Smooth muscle cell (in vitro differentiated cells): ENCODE results near the gene CTBP2. TPM values are rescaled to one million over a fixed set of nuclear protein-coding genes. Genes with fewer than 3 reads are reported as not detected.

ENCODE experiments used
- DNase-seq: peaks from one replicate; lab custom pipeline; 2025; ENCODE audit not compliant: unreplicated experiment; lab: John Stamatoyannopoulos, UW
- H2AFZ ChIP-seq: fragments of 200-600 bp; sonication (generic); 2 replicates; pipeline ENCODE4 v1.6.0; 2016; ENCODE audit warnings: antibody characterized with exemption, low read depth, mild to moderate bottlenecking
- H3F3A ChIP-seq: fragments of 200-600 bp; sonication (generic); 2 replicates; pipeline ENCODE4 v1.6.0; 2017; ENCODE audit warnings: antibody characterized with exemption, low read depth
- H3K27ac ChIP-seq: fragments of 200-600 bp; sonication (generic); 2 replicates; pipeline ENCODE4 v1.5.1; 2016; ENCODE audit warnings: low read depth, mild to moderate bottlenecking
- H3K27me3 ChIP-seq: fragments of 200-600 bp; sonication (generic); 2 replicates; pipeline ENCODE4 v1.6.1; 2016; ENCODE audit warnings: low read depth, mild to moderate bottlenecking
- H3K36me3 ChIP-seq: fragments of 200-600 bp; sonication (generic); 2 replicates; pipeline ENCODE4 v1.5.1; 2016; ENCODE audit warnings: low read depth
- H3K4me1 ChIP-seq: fragments of 200-600 bp; sonication (generic); 2 replicates; pipeline ENCODE4 v1.5.1; 2016; ENCODE audit warnings: low read depth
- H3K4me2 ChIP-seq: fragments of 200-600 bp; sonication (generic); 2 replicates; pipeline ENCODE4 v1.6.0; 2016; ENCODE audit warnings: mild to moderate bottlenecking
- H3K4me3 ChIP-seq: fragments of 200-600 bp; sonication (generic); 2 replicates; pipeline ENCODE4 v1.5.1; 2016; ENCODE audit warnings: mild to moderate bottlenecking
- H3K79me2 ChIP-seq: fragments of 200-600 bp; sonication (generic); 2 replicates; pipeline ENCODE4 v1.6.0; 2016; ENCODE audit warnings: low read depth, mild to moderate bottlenecking
- H3K9ac ChIP-seq: fragments of 200-600 bp; sonication (generic); 2 replicates; pipeline ENCODE4 v1.6.0; 2016; ENCODE audit warnings: low read depth
- H3K9me3 ChIP-seq: fragments of 200-600 bp; sonication (generic); replicated peaks from 2 replicates; pipeline ENCODE4 v1.5.1; 2016; ENCODE audit warnings: low read depth
- H4K20me1 ChIP-seq: fragments of 200-600 bp; sonication (generic); 2 replicates; pipeline ENCODE4 v1.6.0; 2016; ENCODE audit warnings: low read depth
- CTCF ChIP-seq: fragments of 200-600 bp; sonication (generic); IDR thresholded peaks from 2 replicates; pipeline ENCODE4 v1.5.1; 2017; ENCODE audit warnings: borderline replicate concordance, mild to moderate bottlenecking, antibody characterized with exemption; ENCODE audit not compliant: insufficient read depth, poor library complexity, severe bottlenecking
- WGBS: methylation state at CpG from one replicate; pipeline ENCODE4 v1.1.7; 2016; ENCODE audit warnings: low lambda C conversion rate; 5-methylcytosine and 5-hydroxymethylcytosine counted together
- polyA plus RNA-seq: library from polyadenylated mRNA; unstranded; fragments of >200 nt; fragmentation: Nextera tagmentation; extraction: Ambion mirVana; gene quantifications from 2 replicates; pipeline ENCODE4 v1.2.1, GENCODE V29; 2016
- total RNA-seq: library from RNA; depleted of rRNA; stranded (reverse); fragments of >200 nt; gene quantifications from 2 replicates; pipeline ENCODE4 v1.2.3, GENCODE V29; 2014

The CTBP2 gene
- total and polyA plus RNA-seq, 2 experiments from 2014 or later: 49.9 to 69.5 TPM

- 97% methylated on average over 14 of the region's 14 CpGs for WGBS
Measured at GRCh38 chr10:125003901-125004467, 156.4 kb downstream of the CTBP2 start.

GRCh38 chr10:125003146-125003900 lies 157.0 kb downstream of the CTBP2 start:
- H3K36me3 ChIP-seq: no peaks in the 10 kb centered on the region
- no peaks in the 10 kb centered on the region for H3K9me3 ChIP-seq
- H3K27ac ChIP-seq: no peak overlapping the region
- 99% methylated on average over 21 of the region's 34 CpGs for WGBS
- H3F3A ChIP-seq: no peaks in the 10 kb centered on the region
- DNase-seq: no peak
- H2AFZ ChIP-seq: no peak overlapping the region
- no peak overlapping the region for H3K4me3 ChIP-seq
- no peak overlapping the region for H3K9ac ChIP-seq
- no peaks in the 10 kb centered on the region for H3K4me1 ChIP-seq
- H3K27me3 ChIP-seq: no peaks in the 10 kb centered on the region
- peaks cover 99% of the 10 kb centered on the region for H4K20me1 ChIP-seq
- H3K4me2 ChIP-seq: no peak overlapping the region
- peaks cover 37% of the 10 kb centered on the region for H3K79me2 ChIP-seq
- TF ChIP-seq CTCF: peak; percentile 24

More at GRCh38 chr10:125003901-125004467, 156.4 kb downstream of the CTBP2 start:
- TF ChIP-seq CTCF: no peak
- H3K4me1 ChIP-seq: no peaks in the 10 kb centered on the region
- no peaks in the 10 kb centered on the region for H3K36me3 ChIP-seq
- no peak overlapping the region for H3K27ac ChIP-seq
- peaks cover 99% of the 10 kb centered on the region for H4K20me1 ChIP-seq
- H3K4me2 ChIP-seq: no peak overlapping the region
- H2AFZ ChIP-seq: no peak overlapping the region
- no peak overlapping the region for H3K9ac ChIP-seq
- H3K27me3 ChIP-seq: no peaks in the 10 kb centered on the region
- no peaks in the 10 kb centered on the region for H3K9me3 ChIP-seq
- H3K79me2 ChIP-seq: peaks cover 40% of the 10 kb centered on the region
- H3F3A ChIP-seq: no peaks in the 10 kb centered on the region
- DNase-seq: no peak
- no peak overlapping the region for H3K4me3 ChIP-seq

DNA sequence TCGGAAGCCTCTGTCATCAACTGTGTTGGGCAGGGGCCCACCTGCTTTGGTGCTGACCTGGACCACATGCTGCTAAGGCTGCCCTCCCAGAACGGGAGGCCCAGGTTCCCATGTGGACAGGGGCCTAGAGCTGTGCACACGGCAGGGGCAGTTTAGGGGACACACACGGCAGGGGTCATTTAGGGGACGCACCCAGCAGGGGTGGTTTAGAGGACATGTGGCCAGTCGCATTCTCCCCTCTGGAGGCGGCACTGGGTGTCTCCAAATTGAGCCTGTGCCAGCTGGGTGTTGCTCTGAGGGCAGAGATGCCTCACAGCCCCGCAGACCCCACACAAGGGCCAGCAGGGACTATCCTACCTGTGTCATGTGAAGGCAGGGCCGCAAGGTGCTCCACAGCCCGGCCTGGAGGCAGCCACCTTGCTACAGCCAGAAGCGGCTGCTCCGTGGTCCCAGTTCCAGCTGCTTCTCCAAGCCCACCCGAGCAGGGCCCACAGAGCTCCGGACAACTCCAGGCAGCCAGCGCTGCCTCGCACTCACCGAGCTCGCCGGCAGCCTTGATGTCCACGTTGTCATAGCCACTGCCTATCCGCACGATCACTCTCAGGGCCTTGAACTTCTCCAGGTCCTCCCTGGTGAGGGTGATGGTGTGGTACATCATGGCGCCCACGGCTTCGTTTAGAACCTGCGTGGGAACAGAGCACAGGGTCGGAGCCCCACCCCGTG lies 157.8 kb downstream of the CTBP2 start:
- no peaks in the 10 kb centered on the region for H3F3A ChIP-seq
- H3K27me3 ChIP-seq: no peaks in the 10 kb centered on the region
- no peak for DNase-seq
- no peak for TF ChIP-seq CTCF
- 97% methylated on average over 27 of the region's 28 CpGs for WGBS
- no peak overlapping the region for H3K4me2 ChIP-seq
- peaks cover 31% of the 10 kb centered on the region for H3K79me2 ChIP-seq
- no peaks in the 10 kb centered on the region for H3K9me3 ChIP-seq
- H3K4me1 ChIP-seq: no peaks in the 10 kb centered on the region
- no peak overlapping the region for H3K4me3 ChIP-seq
- H2AFZ ChIP-seq: no peak overlapping the region
- H3K36me3 ChIP-seq: no peaks in the 10 kb centered on the region
- H4K20me1 ChIP-seq: peaks cover 95% of the 10 kb centered on the region
- H3K9ac ChIP-seq: no peak overlapping the region
- no peak overlapping the region for H3K27ac ChIP-seq
